GM21367 (cell line): Measurements from ENCODE around the gene OR4D1.

Source experiments
- ATAC-seq: cut with Tn5 transposase; IDR thresholded peaks from one replicate; pipeline ENCODE4 v1.9.1; 2021; ENCODE audit not compliant: unreplicated experiment

The OR4D1 gene

DNA sequence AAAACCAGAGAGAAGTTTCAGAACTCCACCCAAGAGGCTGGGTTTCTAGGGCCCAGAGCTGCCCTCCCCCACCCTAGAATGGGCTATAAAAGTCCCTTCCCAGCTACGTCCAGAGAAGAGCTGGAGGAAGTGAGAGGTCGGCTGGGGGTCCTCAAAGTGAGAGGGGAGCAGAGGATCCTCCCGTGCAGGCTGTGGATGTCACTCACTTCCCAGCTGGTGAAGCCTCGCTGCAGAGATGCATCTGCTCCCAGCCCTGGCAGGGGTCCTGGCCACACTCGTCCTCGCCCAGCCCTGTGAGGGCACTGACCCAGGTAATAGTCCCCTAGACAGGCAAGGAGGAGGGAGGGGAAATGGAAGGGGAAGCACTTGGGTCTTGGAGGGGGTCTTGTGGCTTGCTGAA, 44.4 kb downstream of the OR4D1 start, which contains the start of gene EPX:
TSS of gene EPX (plus strand) at position 115 of the 400 bp plus-strand sequence. CDS start at position 236, 121 bp downstream.
- ATAC-seq: no peak

DNA sequence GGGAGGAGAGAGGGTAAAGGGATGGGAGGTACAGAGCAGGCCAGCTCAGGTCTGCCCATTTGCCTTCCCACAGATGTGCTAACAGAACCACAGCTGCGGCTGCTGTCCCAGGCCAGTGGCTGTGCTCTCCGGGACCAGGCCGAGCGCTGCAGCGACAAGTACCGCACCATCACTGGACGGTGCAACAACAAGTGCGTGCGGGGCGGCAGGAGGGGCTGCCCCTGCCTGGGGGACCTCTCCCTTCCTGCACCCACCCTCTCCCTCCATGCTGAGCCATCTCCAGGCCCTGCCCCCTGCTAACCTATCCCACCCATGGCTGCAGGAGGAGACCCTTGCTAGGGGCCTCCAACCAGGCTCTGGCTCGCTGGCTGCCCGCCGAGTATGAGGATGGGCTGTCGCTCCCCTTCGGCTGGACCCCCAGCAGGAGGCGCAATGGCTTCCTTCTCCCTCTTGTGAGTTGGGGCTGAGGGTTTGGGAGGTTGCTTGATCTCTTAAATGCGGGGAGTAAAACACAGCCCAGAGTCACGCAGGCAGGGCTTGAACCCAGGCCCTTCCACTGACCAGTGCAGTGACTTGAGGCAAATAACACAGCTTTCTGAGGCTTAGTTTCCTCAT, 45.6 kb downstream of the OR4D1 start:
- ATAC-seq: no peak

DNA sequence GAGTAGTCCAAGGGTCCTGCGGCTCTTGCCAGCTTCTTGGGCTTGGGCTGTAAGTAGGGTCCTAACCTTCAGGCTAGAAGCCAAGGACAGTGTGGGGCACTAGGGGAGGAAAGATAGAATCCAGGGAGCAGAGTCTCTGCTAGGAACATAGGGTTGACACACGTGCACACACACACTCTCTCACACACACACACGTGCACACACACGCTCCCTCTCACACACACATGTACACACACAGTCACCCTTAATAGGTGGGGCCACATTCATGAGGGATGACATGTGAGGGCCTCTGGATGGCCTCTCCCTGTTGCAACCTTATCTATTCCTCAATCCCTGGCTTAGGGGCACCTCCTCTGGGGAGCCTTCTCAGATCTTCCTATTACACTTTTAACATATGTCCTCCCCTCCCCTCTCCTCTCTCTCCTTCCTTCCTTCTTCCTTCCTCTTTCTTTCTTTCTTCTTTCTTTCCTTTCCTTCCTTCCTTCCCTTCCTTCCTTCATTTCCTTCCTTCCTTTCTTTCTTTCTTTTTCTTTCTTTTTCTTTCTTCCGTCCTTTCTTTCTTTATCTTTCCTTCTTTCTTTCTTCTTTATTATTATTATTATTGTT, 47.4 kb downstream of the OR4D1 start:
- no peak for ATAC-seq

DNA sequence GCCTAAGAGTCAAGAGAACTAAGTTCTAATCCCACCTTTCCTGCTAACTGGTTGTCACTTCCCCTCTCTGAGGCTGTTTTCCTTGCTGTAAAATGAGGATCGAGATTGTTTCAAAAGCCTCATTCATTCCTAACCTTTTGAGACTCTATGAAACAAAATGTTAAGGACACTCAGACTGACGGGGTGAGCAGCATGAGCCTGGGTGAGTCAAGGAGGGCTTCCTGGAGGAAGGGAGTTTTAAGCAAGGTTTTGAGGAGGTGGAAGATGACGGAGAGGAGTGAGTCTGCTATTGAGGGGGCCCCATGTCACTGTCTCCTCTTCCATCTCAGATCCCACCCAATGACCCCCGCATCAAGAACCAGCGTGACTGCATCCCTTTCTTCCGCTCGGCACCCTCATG, 48.4 kb downstream of the OR4D1 start:
- ATAC-seq: no peak

DNA sequence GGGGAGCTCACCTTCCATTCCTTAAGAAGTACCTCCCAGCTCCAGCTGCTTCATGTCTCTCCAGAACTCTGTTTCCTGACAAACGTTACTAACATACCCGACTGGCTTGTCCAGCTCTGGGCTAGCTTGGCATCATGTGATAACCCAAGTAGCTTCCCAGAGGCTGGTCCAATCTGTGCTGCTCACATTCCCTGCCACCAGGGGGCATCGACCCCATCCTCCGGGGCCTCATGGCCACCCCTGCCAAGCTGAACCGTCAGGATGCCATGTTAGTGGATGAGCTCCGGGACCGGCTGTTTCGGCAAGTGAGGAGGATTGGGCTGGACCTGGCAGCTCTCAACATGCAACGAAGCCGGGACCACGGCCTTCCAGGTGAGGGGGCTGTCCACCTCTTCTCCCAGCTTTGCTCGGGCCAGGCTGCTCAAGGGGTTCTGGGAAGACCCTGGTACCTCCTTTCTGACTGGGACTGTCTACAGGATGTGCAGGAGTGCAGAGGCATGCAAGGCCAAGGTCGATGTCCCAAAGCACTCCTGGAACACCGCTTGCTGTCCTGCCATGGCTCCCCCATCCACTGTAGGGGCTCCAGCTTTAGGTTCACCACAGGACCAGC, 51.9 kb downstream of the OR4D1 start:
- ATAC-seq: no peak

DNA sequence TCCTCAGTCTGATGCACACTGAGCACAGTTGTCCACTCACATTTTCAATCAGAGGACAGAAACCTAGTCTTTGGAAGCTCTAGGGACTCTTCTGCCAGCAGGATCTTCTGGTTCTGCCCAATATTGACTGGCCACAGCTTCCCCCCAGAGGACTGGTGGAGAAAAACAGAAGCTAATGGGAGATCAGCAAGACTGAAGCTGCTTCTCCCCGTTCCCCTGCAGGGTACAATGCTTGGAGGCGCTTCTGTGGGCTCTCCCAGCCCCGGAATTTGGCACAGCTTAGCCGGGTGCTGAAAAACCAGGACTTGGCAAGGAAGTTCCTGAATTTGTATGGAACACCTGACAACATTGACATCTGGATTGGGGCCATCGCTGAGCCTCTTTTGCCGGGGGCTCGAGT, 54.7 kb downstream of the OR4D1 start:
- ATAC-seq: no peak

DNA sequence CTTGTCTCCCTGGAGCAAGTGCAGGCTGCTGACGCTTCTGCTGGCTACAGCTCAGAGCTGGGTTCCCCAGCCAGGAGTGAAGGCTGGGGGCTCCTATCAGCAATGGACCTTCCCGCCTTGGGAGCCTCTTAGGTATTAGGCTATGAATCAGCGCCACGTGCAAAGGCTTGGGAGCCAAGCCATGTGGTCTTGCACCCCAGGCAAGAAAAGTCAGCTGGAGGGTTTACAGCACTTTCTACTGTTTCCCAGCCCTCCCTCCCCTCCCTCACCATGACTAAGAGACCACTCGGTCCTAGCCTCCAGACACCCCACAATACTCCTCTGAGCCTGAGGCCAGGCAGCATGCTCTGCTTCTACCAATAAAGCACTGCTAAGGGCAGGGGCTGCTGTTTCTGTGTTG, 56.6 kb downstream of the OR4D1 start:
- ATAC-seq: no peak

DNA sequence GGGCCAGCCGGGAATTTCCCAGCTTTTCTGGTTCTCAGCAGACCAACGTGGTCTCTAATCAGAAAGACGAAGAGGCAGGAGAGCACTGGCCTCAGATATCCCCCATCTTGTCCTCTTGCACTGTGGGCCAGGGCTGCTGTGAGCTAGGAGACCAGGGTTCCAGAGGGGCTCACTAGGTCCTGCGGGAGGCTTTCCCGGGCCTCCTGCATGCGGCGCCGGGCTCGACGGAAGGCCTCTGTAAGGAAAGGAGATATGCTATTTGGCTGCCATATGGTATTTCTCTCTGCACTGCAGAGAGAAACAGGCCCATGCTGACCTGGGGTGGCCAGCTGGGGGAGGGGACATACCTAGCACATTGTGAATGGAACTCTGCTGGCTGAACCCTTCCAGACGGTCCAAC, 57.8 kb downstream of the OR4D1 start:
- no peak for ATAC-seq

DNA sequence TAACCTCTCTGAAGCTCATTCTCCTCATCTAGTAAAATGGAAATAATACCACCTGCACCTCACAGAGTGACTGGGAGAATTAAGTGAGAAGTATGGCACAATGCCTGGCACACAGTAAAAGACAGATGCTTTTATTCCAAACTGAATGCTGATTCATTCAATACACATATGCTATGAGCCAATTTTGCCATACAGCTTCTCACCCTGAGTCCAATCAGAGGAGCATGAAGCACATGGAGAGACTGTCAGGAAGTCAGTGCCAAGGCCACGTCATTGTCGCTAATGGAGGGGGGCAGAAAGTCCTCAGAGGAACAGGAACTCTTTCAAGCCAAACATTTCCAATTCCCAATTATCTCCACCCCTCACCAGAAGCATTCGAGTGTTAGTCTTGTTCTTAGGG, 59.3 kb downstream of the OR4D1 start:
- ATAC-seq: no peak

DNA sequence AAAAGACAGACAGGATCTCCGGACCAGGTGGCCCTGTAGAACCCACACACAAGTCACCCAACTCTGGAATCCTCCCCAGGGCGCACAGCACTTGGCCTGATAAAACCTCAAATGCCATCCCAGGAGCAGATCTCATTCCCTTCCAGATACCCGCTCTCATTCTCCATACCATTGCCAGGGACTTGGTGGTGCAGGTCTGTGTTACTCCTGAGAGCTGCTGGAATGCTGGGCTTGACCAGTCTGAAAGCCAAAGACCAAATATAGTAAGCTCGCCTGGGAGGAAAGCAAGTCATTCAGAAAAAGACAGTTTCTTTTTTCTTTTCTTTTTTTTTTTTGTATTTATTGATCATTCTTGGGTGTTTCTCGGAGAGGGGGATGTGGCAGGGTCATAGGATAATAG, 60.2 kb downstream of the OR4D1 start:
- no peak for ATAC-seq
